GM19328 (cell line): ENCODE results near the gene PDLIM5.
"Not testable (repeated sequence)": the region's sequence is repeated elsewhere in the genome, so short reads cannot be mapped to it uniquely, and the experiment has no call there.

Experiments
- ATAC-seq: cut with Tn5 transposase; IDR thresholded peaks from one replicate; pipeline ENCODE4 v1.9.1; 2021; ENCODE audit warnings: mild to moderate bottlenecking, moderate library complexity; ENCODE audit not compliant: unreplicated experiment

Gene PDLIM5

GRCh38 chr4:94459462-94460161, 7.9 kb downstream of the PDLIM5 start:
- ATAC-seq = no peak

GRCh38 chr4:94461506-94461905, 9.8 kb downstream of the PDLIM5 start:
- ATAC-seq = no peak

- no peak for ATAC-seq
Observed at GRCh38 chr4:94462572-94462971, 10.8 kb downstream of the PDLIM5 start.

GRCh38 chr4:94463771-94464170, 12.0 kb downstream of the PDLIM5 start:
- no peak for ATAC-seq

GRCh38 chr4:94466371-94466770, 14.6 kb downstream of the PDLIM5 start:
- ATAC-seq = no peak

GRCh38 chr4:94466923-94467322, 15.2 kb downstream of the PDLIM5 start:
- no peak for ATAC-seq

- no peak for ATAC-seq
Observed at GRCh38 chr4:94468093-94468769, 16.5 kb downstream of the PDLIM5 start.

- no peak for ATAC-seq
Observed at GRCh38 chr4:94469221-94469784, 17.6 kb downstream of the PDLIM5 start.

GRCh38 chr4:94470132-94470531, 18.4 kb downstream of the PDLIM5 start:
- no peak for ATAC-seq

- not testable (repeated sequence) for ATAC-seq
Observed at GRCh38 chr4:94470782-94471181, 19.0 kb downstream of the PDLIM5 start.

- no peak for ATAC-seq
Observed at GRCh38 chr4:94472056-94472826, 20.5 kb downstream of the PDLIM5 start.

- no peak for ATAC-seq
Observed at GRCh38 chr4:94475050-94475449, 23.3 kb downstream of the PDLIM5 start.

GRCh38 chr4:94475794-94476193, 24.1 kb downstream of the PDLIM5 start:
- ATAC-seq = no peak

- ATAC-seq = no peak
Observed at GRCh38 chr4:94477227-94477626, 25.5 kb downstream of the PDLIM5 start.

- ATAC-seq = not testable (repeated sequence)
Observed at GRCh38 chr4:94478805-94479204, 27.1 kb downstream of the PDLIM5 start.

GRCh38 chr4:94479358-94480141, 27.8 kb downstream of the PDLIM5 start:
- no peak for ATAC-seq

GRCh38 chr4:94480362-94480951, 28.7 kb downstream of the PDLIM5 start:
- no peak for ATAC-seq

- ATAC-seq = no peak
Observed at GRCh38 chr4:94483895-94484294, 32.2 kb downstream of the PDLIM5 start.

- ATAC-seq = no peak
Observed at GRCh38 chr4:94484818-94485217, 33.1 kb downstream of the PDLIM5 start.

GRCh38 chr4:94486372-94486801, 34.6 kb downstream of the PDLIM5 start:
- ATAC-seq = no peak
